Lower lobe of right lung (tissue), 2 donors: ENCODE results near the gene ITGA5. TPM values are rescaled to one million over a fixed set of nuclear protein-coding genes. Genes with fewer than 3 reads are reported as not detected.

Experiments
- ATAC-seq, 2 donors: fragments of 200-7000 bp; cut with Tn5 transposase; one replicate each; pipeline ENCODE4 v1.9.1; 2020 to 2022; ENCODE audit warnings: mild to moderate bottlenecking in 2 of 2, moderate library complexity in 2 of 2
- DNase-seq: peaks from one replicate; pipeline ENCODE4 v3.0.0-alpha.2; 2020
- H3K27ac ChIP-seq: fragments of 200-600 bp; one replicate; pipeline ENCODE4 v1.8.0; 2022
- H3K27me3 ChIP-seq: fragments of 200-600 bp; one replicate; pipeline ENCODE4 v1.8.0; 2022; ENCODE audit warnings: low read depth
- H3K36me3 ChIP-seq: fragments of 200-600 bp; one replicate; pipeline ENCODE4 v1.8.0; 2022; ENCODE audit warnings: mild to moderate bottlenecking
- H3K4me1 ChIP-seq: fragments of 200-600 bp; one replicate; pipeline ENCODE4 v1.8.0; 2022
- H3K4me3 ChIP-seq: fragments of 200-600 bp; one replicate; pipeline ENCODE4 v1.8.0; 2022; ENCODE audit warnings: mild to moderate bottlenecking
- H3K9me3 ChIP-seq: fragments of 200-600 bp; one replicate; pipeline ENCODE4 v1.8.0; 2022
- intact Hi-C: fragments of 100-400 bp; cut with DNase I; formaldehyde crosslinking; loops from one replicate; pipeline ENCODE4 v1.11.0; 2022
- total RNA-seq: library from RNA; stranded (reverse); fragmentation: NEBNext Ultra II Directional; extraction: Animal tissue kit (Norgen Biotek cat#: 25700); gene quantifications from one replicate; pipeline ENCODE4 v1.2.1, GENCODE V29; 2021
- TF ChIP-seq, protein P1 (sequence below): fragments of 200-600 bp; IDR thresholded peaks from one replicate; pipeline ENCODE4 v1.8.0; 2022; ENCODE audit warnings: antibody characterized with exemption, mild to moderate bottlenecking
- donor health status: DM: no; HTN: yes; CAD: no; lungs with severe emphysema.

The ITGA5 gene
- total RNA-seq, 1 donor from 2014 or later: 97.1 TPM

DNA sequence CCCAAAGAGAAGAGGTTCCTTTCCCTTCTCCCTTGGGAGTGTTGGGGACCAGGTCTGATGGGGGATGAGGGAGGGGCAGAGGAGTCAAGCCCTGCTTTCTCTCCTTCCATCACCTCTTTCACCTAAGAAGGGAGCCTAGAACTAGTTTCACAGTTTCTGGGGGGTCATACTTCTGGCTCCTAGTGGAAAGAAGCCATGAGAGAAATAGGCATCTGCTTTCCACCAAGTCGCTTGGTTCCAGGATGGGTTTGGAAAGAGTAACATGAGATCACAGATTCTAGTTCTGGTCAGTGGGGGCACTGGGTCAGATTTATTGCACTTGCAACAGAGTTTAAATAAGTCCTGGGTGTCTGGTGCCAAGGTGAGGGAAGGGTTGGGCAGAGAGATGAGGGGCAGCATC is 24.1 kb downstream of the ITGA5 start:
- H3K9me3 ChIP-seq: no peaks in the 10 kb centered on the region
- H3K4me3 ChIP-seq: no peak overlapping the region
- H3K36me3 ChIP-seq: peaks cover 65% of the 10 kb centered on the region
- ATAC-seq (no peak), DNase-seq (no peak)
- H3K27ac ChIP-seq: no peak overlapping the region
- peaks cover 31% of the 10 kb centered on the region for H3K4me1 ChIP-seq
- no peaks in the 10 kb centered on the region for H3K27me3 ChIP-seq
- TF ChIP-seq, protein P1, sequence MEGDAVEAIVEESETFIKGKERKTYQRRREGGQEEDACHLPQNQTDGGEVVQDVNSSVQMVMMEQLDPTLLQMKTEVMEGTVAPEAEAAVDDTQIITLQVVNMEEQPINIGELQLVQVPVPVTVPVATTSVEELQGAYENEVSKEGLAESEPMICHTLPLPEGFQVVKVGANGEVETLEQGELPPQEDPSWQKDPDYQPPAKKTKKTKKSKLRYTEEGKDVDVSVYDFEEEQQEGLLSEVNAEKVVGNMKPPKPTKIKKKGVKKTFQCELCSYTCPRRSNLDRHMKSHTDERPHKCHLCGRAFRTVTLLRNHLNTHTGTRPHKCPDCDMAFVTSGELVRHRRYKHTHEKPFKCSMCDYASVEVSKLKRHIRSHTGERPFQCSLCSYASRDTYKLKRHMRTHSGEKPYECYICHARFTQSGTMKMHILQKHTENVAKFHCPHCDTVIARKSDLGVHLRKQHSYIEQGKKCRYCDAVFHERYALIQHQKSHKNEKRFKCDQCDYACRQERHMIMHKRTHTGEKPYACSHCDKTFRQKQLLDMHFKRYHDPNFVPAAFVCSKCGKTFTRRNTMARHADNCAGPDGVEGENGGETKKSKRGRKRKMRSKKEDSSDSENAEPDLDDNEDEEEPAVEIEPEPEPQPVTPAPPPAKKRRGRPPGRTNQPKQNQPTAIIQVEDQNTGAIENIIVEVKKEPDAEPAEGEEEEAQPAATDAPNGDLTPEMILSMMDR: no peak
- intact Hi-C loops: no loop called here

DNA sequence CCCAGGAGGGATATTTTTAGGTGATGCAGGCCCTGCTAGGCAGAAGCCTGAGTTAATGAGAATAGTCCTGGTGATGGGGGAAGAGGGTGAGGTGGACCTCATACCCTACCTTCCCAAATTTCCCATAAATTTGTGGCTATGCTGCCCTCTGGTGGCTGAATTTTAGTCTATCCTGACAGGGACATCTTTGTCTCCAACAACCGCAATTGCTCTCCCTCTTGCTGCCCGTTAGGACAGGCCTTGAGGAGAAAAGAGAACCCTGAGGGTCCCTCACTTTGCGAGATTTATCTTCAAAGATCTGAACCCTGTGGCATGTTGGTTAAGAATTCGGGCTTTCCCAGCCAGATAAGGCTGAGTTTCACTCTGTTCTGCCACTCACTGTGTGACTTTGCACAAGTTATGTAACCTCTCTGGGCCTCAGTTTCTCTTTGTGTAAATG is 24.8 kb downstream of the ITGA5 start:
- TF ChIP-seq, protein P1: peak; percentile 73
- Histone ChIP-seq H3K4me1 (peaks cover 31% of the 10 kb centered on the region), H3K27ac (peak overlapping the region; percentile 21), H3K27me3 (no peaks in the 10 kb centered on the region), H3K36me3 (peaks cover 58% of the 10 kb centered on the region), H3K9me3 (no peaks in the 10 kb centered on the region), H3K4me3 (no peak overlapping the region)
- DNase-seq (no peak), ATAC-seq (peak; percentile 14 to 53)
- intact Hi-C loops: no loop called here

- DNase-seq (no peak), ATAC-seq (peak in 1 of 2 donors; percentile 7)
- H3K4me3 ChIP-seq: no peak overlapping the region
- H3K4me1 ChIP-seq: peaks cover 31% of the 10 kb centered on the region
- intact Hi-C loops: no loop called here
- H3K27ac ChIP-seq: peak overlapping the region; percentile 21
- peaks cover 52% of the 10 kb centered on the region for H3K36me3 ChIP-seq
- H3K9me3 ChIP-seq: no peaks in the 10 kb centered on the region
- TF ChIP-seq, protein P1: no peak
- H3K27me3 ChIP-seq: no peaks in the 10 kb centered on the region
These were observed 25.3 kb downstream of the ITGA5 start for GRCh38 chr12:54393743-54394142.

GRCh38 chr12:54393207-54393609 is 25.9 kb downstream of the ITGA5 start:
- no peaks in the 10 kb centered on the region for H3K9me3 ChIP-seq
- no peak overlapping the region for H3K4me3 ChIP-seq
- H3K27ac ChIP-seq: no peak overlapping the region
- H3K27me3 ChIP-seq: no peaks in the 10 kb centered on the region
- H3K36me3 ChIP-seq: peaks cover 47% of the 10 kb centered on the region
- no peak for DNase-seq
- intact Hi-C loops: no loop called here
- TF ChIP-seq, protein P1: no peak
- no peak for ATAC-seq
- peaks cover 36% of the 10 kb centered on the region for H3K4me1 ChIP-seq

DNA sequence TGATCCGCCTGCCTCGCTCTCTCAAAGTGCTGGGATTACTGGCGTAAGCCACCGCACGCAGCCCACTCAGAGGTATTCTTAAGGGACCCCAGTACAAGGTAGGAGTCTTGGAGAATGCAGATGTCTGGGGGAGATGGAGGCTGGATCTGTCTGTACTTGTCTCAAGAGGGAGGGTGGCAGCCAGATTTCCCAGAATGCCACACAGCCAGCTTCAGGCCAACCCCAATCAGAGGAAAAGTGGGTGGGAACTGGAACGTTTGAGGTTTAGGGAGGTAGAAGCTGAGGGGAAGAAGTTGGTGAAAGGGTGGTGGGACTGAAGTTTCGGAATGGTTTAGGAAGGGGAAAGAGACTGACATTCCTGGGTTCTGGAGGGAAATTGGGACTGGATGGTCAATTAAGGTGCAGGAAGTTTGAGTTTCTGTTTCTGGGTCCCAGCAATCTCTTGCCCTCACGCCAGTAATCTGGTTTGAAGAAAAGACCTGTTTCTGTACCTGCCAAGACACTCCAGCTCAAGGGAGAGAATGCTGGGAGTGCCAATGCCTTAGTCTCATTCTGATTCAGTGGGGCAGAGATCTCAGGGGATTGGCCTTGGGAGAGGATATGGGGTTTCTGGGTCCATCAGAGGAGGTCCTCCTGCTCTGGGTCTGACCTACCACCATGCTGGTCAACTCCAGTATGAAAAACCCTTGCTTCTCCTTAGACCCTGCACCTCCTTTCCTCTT is 26.4 kb downstream of the ITGA5 start:
- Histone ChIP-seq H3K27me3 (no peaks in the 10 kb centered on the region), H3K9me3 (no peaks in the 10 kb centered on the region), H3K36me3 (peaks cover 41% of the 10 kb centered on the region), H3K4me3 (no peak overlapping the region), H3K27ac (no peak overlapping the region), H3K4me1 (peaks cover 37% of the 10 kb centered on the region)
- TF ChIP-seq, protein P1: no peak
- intact Hi-C loops: no loop called here
- no peak for ATAC-seq
- no peak for DNase-seq
